Midbrain (tissue), 1 donor: ENCODE data around the gene AHCTF1.

Experiments used
- DNase-seq: peaks from one replicate; lab custom pipeline; 2025; lab: John Stamatoyannopoulos, UW

AHCTF1 gene

GRCh38 chr1:246931549-246932365, at the start of gene AHCTF1:
AHCTF1 (minus strand) TSS chr1:246931948; CDS start chr1:246918370, 13,578 bp downstream.
- peak; percentile 97 for DNase-seq

GRCh38 chr1:246978785-246979184, 47.0 kb upstream of the AHCTF1 start:
- DNase-seq: no peak

DNA sequence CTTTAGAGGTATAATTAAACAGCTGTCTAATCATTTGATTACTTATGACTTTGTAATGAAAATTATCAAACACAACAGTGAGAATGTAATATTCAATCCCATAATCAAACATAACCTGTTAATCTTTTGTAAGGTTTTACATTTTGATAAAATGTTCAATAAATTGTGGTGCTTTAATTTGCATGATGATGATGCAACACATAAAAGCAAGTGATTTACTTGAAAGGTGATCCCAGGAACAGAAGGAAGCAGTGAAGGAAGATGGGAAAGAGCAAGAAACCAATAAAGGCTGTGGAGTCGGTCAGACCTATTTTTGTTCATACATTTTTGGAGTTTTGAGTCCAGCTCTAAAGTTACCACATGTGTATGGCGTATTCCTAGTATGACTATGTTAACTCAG, 46.5 kb upstream of the AHCTF1 start:
- no peak for DNase-seq

DNA sequence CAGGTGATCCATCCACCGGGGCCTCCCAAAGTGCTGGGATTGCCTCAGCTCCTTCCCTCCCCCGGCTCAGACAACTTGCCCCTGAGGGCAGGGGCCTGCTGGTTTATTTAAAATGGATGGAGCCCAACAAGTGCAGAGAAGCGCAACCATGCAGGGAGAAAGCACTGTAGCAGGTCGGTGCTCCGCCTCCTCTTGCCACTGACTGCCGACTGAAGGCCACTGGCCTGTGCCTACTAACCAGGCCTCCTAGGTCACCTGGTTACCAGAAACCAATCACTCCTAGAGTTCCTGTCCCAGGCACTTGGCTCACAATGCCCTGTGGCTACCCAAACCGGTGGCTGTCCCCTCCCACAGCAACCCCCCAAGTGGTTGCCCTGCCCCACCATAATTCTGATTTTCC, 40.2 kb upstream of the AHCTF1 start:
- no peak for DNase-seq

DNA sequence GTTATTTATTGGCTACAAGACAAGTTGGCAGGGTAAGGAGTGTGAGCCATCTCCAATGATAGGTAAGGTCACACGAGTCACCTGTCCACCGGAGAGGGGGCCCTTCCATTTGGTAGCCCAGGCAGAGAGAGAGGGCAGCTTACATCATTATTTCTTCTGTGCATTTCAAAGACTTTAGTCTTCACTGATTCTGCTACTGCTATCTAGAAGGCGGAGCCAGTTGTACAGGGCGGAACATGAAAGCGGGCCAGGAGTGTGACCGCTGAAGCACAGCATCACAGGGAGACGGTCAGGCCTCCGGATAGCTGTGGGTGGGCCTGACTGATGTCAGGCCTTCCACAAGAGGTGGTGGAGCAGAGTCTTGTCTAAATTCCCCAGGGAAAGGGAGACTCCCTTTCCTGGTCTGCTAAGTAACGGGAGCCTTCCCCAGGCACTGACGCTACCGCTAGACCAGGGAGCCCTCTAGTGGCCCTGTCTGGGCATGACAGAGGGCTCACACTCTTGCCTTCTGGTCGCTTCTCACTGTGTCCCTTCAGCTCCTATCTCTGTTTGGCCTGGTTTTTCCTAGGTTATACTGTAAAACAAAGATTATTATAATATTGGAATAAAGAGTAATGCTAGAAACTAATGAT, 39.5 kb upstream of the AHCTF1 start:
- peak; percentile 12 for DNase-seq

GRCh38 chr1:246969621-246970020, 37.9 kb upstream of the AHCTF1 start:
- DNase-seq: no peak

DNA sequence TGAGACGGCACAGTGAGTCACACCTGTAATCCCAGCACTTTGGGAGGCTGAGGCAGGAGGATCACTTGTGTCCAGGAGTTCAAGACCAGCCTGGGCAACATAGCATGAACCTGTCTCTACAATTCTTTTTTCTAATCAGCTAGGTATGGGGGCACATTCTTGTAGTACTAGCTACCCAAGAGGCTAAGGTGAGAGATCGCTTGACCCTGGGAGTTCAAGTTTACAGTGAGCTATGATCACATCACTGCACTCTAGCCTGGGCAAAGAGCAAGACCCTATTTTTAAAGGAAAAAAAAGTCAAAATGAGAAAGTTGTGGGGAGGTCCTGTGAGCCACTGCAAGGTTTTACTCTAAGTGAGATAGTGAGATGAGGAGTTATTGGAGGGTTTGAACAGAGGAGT, 34.8 kb upstream of the AHCTF1 start:
- DNase-seq: no peak

GRCh38 chr1:246959944-246960693, 28.4 kb upstream of the AHCTF1 start:
- DNase-seq: peak; percentile 24

DNA sequence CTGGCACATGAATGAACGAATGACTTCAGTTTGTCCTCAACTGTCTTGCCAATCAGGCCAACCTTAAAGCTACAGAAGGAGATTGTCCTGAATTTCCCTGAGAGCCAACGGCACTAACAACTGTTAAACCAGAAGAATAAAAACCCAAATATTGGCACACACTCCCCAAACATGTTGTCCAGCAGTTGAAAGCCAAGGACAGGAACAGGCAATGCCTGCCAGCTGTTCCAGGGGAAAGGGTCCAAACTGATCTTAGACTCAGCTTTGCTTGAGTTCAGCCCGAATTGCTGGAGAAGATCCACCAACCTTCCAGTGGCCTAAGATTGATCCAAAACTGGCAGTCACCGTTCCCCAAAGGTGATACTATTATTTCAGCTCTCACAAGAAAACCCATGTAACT, 22.4 kb upstream of the AHCTF1 start:
- peak; percentile 14 for DNase-seq

DNA sequence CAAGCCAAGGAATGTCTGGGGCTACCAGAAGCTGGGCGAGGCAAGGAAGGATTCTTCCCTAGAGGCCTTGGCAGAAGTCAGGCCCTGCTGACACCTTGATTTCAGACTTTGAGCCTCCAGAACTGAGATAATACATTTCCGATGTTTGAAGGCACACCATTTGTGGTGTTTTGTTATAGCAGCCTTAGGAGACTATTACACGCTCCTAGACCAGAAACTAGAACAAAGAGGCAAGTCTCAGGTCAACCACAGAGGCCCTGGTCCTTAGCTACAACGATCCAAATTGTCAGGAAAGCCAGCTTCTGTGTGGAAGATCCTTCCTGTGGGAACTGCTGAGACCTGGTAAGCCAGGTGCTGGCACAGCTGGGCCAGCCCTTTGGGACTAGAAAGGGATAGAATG, 19.7 kb upstream of the AHCTF1 start:
- DNase-seq: no peak

DNA sequence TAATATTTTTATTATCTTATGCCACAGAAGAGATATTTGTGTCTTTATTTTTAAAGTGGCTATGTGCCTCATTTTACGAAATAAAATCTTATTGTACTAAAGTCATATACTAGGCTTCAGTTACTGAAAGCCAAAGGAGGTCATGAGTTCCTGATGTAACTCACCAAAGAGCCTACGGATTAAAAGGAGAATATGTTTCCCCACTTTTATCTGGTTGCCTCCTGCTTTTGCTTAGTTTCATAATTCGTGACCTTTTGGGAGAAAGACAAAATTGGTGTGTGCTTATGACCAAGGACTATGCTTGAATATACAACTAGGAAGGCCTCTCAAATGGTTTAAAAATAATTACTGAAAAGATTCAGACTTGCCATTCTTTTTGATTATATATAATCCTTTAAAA, 18.2 kb upstream of the AHCTF1 start:
- DNase-seq: no peak

- peak; percentile 73 for DNase-seq
Measured at GRCh38 chr1:246947255-246947654, 15.5 kb upstream of the AHCTF1 start.

DNA sequence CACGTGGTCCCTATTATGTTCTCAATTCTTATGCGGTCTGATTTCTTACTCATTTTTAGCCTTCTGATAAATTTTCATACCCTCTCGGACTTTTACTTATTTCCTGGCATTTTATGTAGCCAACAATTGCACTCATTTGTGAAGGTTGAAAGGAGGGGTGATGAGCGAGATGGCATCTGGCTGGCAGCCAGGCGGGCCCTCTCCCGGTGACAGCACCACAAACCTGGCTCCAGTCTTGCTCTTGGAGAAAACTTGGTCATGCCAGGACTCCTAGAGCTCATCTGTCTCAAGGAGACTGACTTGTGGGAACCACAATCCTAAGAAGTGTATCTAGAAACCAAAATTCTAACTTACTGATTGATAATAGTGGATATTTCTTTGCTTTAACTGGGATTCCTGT, 14.6 kb upstream of the AHCTF1 start:
- DNase-seq: no peak

DNA sequence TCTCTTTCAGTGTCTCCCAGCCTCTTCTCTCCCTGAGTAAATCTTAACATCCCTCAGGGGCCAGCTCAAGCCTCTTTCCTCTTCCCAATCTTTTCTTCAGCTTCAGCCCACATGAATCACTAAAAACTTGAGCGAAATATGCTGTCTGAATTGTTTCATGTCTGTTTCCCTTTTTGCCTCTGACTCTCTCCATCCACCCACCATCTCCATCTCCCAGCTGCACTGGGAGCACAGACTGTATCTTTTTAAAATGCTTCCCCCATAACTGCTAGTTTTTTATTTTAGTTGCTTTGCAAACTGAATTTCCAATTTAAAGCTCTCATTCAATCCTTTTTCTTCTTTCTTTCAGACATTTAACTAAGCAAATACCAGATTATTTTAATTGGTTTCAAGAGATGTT, 3.0 kb upstream of the AHCTF1 start:
- DNase-seq: no peak

DNA sequence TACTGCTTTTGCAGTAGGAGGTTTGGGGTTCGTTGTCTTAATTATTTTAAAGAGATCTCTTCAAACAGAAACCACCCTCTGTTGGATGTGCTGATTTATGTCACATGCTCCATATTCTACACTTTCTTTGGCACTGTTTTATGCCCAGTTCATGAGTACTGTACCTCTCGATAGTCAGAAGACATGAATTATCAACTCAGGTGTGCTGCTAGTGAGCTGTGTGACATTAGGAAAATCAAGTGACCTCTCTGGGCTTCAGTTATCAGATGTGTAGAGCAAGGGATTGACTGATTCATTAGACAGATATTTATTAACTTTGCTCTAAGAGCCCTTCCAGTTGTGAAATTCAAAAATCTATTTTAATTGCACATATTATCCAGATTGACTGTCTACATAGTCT, 2.1 kb upstream of the AHCTF1 start:
- DNase-seq: no peak

DNA sequence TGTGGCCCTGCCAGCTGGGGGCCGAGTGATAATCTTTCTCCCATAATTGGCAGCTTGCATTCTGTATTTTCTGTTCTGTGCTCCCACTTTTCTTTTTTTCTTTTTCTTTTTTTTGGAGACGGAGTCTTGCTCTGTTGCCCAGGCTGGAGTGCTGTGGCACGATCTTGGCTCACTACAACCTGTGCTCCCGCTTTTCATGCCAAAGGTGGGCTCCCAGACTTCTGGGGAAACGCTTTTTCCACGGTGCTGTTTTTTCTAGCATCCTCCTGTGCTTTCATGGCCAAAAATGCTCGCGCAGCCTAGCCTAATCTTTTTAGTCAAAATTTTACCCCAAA, 585 bp upstream of the AHCTF1 start:
- no peak for DNase-seq

DNA sequence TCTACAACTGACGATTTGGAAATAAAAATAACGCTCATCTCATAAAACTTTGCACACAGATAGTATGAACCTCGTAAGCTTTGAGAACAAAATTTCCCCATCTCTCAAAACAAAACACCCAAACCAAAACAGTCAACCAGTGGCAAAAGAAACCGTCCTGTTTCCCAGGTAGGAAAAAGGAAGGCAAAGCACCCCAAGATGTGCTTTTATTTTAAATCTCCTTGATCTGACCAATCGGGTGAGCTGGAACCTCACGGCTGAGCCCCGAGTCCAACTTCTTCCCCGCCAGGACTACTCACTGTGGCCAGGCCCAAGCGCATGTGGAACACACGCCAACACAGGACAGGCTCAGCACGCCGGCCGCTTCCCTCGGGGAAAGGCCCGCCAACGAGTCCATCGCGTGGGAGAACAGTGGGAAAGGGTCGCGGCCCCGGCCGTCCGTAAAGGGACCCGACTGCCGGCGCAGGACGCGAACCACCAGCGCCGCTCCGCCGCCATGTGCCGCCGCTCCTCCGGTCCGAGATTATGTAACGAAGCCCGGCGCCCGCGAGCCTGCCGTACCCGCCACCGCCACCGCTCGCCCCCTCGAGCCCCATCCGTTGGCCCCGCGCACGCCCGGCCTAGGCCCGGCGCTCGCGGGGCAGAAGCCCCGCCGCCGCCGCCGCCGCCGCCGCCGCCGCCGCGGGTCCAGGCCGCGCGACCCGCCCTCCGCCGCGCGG, 759 bp downstream of the AHCTF1 start:
- peak; percentile 17 for DNase-seq

DNA sequence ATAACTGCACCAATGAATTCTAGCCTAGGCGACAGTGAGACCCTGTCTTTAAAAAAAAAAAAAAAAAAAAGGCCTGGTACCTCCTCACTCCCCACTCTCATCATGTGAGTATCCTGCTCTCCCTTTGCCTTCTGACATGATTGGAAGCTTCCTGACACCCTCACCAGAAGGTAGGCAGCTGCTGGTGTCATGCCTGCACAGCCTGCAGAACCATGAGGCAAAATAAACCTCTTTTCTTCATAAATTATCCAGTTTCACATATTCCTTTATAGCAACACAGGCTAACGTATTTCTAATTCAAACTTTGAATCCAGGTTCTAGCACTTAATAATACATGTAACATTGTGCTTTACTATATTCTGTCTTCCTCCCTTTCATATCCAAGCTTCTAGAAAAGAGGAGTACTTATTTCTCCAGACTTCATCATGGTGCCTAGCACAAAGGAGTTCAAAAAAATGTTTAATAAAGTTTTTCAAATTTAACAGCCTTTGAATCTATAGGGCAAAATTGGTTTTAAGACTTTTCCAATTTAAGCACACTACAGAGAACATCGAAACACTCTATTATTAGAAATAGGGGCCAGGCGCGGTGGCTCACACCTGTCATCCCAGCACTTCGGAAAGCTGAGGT, 5.6 kb downstream of the AHCTF1 start:
- no peak for DNase-seq

GRCh38 chr1:246923900-246924299, 7.8 kb downstream of the AHCTF1 start:
- DNase-seq: no peak

DNA sequence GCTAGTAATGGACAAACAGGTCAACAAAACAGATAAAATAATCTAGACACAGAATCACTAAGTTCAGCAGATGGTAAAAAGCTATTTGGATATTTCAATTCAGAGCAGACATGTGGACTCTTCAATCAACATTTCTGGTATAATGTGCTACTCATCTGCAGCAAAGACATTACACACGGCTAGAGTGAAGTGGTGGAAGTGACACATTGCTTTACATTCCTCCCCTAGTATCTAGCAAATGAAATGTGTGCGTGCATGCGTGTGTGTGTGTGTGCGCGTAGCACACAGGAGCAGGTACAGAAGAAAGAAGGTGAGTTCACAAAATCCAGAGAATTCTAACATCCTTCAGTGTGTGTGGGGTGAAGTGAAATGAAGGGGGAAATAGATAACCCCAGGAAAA, 8.3 kb downstream of the AHCTF1 start:
- DNase-seq: no peak

- DNase-seq: no peak
Measured at GRCh38 chr1:246921481-246921880, 10.3 kb downstream of the AHCTF1 start.

DNA sequence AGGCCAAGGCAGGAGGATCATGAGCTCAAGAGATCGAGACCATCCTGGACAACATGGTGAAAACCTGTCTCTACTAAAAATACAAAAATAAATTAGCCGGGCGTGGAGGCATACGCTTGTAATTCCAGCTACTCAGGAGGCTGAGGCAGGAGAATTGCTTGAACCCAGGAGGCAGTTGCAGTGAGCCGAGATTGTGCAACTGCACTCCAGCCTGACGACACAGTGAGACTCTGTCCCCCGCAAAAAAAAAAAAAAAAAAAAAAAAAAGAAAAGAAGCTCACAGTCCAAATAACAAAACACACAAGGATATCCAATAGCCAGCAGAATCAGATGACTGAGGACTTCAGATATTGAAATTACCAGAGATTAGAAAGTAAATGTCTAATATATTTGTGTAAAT, 11.8 kb downstream of the AHCTF1 start:
- no peak for DNase-seq
